Large intestine (tissue), 12 donors: ENCODE measurements around the gene ABHD8. TPM values are rescaled to one million over a fixed set of nuclear protein-coding genes. Genes with fewer than 3 reads are reported as not detected.

Source experiments
- DNase-seq, 2 donors: peaks; one replicate each; pipeline versions ENCODE4 v3.0.0 to v3.0.0-alpha.2; 2013
- H3K27ac ChIP-seq: one replicate; pipeline ENCODE4 v1.5.1; 2013; ENCODE audit warnings: low read length
- H3K27me3 ChIP-seq: 2 replicates; pipeline ENCODE4 v1.6.1; 2013; ENCODE audit warnings: low read length; ENCODE audit not compliant: control insufficient read depth, insufficient read depth
- H3K36me3 ChIP-seq: 2 replicates; pipeline ENCODE4 v1.6.1; 2013; ENCODE audit warnings: low read length; ENCODE audit not compliant: control insufficient read depth, insufficient read depth
- H3K4me1 ChIP-seq: one replicate; pipeline ENCODE4 v1.6.1; 2013; ENCODE audit warnings: low read length; ENCODE audit not compliant: control insufficient read depth, insufficient read depth
- H3K4me3 ChIP-seq: one replicate; pipeline ENCODE4 v1.5.1; 2013; ENCODE audit warnings: low read length
- H3K9me3 ChIP-seq: one replicate; pipeline ENCODE4 v1.6.1; 2013; ENCODE audit warnings: mild to moderate bottlenecking, low read depth, low read length, moderate library complexity; ENCODE audit not compliant: control insufficient read depth
- WGBS: methylation state at CpG from one replicate; pipeline ENCODE4 v1.1.5; 2013; ENCODE audit warnings: low lambda C conversion rate; ENCODE audit not compliant: insufficient coverage; 5-methylcytosine and 5-hydroxymethylcytosine counted together
- long read RNA-seq, 11 donors: transcript quantifications; one replicate each; lab custom pipeline, GENCODE V29; 2026
- polyA plus RNA-seq: library from polyadenylated mRNA; unstranded; fragments of 120-200 nt; gene quantifications from one replicate; pipeline ENCODE4 v1.2.1, GENCODE V29; 2013

The ABHD8 gene, protein sequence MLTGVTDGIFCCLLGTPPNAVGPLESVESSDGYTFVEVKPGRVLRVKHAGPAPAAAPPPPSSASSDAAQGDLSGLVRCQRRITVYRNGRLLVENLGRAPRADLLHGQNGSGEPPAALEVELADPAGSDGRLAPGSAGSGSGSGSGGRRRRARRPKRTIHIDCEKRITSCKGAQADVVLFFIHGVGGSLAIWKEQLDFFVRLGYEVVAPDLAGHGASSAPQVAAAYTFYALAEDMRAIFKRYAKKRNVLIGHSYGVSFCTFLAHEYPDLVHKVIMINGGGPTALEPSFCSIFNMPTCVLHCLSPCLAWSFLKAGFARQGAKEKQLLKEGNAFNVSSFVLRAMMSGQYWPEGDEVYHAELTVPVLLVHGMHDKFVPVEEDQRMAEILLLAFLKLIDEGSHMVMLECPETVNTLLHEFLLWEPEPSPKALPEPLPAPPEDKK
- polyA plus RNA-seq, result 5.0 TPM
- long read RNA-seq, donor 1, partial matches to known transcripts, result 183 of 183 reads
- long read RNA-seq, donor 1, other reads (novel, unspliced or antisense), result 0 of 183 reads
- long read RNA-seq, donor 2, partial matches to known transcripts, result 131 of 135 reads
- long read RNA-seq, donor 2, other reads (novel, unspliced or antisense), result 0 of 135 reads
- long read RNA-seq, donor 3, result 0 reads
- long read RNA-seq, donor 4, result 0 reads
- long read RNA-seq, donor 5, partial matches to known transcripts, result 40 of 65 reads
- long read RNA-seq, donor 5, other reads (novel, unspliced or antisense), result 24 of 65 reads
- long read RNA-seq, donor 6, partial matches to known transcripts, result 38 of 40 reads
- long read RNA-seq, donor 6, other reads (novel, unspliced or antisense), result 0 of 40 reads
- long read RNA-seq, donor 7, result 0 reads
- long read RNA-seq, donor 8, partial matches to known transcripts, result 122 of 171 reads
- long read RNA-seq, donor 8, other reads (novel, unspliced or antisense), result 48 of 171 reads
- long read RNA-seq, donor 9, partial matches to known transcripts, result 0 of 3 reads
- long read RNA-seq, donor 9, other reads (novel, unspliced or antisense), result 0 of 3 reads
- long read RNA-seq, donor 10, partial matches to known transcripts, result 120 of 120 reads
- long read RNA-seq, donor 10, other reads (novel, unspliced or antisense), result 0 of 120 reads
- long read RNA-seq, donor 11, partial matches to known transcripts, result 102 of 106 reads
- long read RNA-seq, donor 11, other reads (novel, unspliced or antisense), result 0 of 106 reads

DNA sequence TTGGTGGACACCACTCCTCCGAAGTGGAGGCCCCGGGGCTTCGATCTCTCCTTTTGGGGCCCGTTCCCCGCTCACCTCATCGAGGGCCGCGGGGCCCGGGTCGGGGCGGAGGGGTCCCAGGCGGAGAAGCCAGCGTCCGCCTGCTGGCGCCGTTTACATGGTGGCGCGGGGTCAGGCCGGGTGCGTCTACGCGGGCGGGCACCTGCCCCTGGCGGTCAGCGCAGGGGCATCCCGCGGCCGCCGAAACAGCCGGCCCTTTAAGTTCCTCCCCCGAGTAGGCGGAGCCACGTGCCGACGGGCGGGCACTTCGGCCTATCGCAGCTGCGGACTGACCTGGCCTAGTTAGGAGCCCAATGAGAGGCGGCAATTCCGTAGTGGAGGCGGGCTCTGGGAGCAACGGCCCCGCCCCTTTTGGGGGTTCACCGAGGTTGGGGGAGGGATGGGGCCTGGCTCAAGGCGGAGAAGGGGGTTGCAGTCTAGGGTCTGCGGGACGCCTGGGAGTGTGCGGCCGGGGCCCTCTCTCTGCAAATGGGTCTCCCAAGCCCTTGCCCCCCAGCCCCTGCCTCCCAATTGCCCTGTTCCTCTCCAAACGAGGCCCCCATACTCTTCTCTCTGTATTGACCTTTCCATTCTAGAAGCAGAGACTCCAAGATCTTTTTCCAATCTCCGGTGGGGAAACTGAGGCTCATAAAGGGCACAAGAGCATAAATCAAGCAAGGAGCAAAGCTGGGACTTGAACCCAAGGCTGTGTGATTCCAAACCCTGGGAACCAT lies at the start of gene ABHD8:
TSS of gene ABHD8 (minus strand) at position 259 of the 773 bp plus-strand sequence. CDS start 1,809 bp downstream, outside the sequence.
- DNase-seq, result peak; percentile 94
- Histone ChIP-seq H3K27ac (no peak within 1 kb of the TSS), H3K9me3 (no peaks in the 10 kb centered on the region), H3K36me3 (peaks cover 5% of the 10 kb centered on the region), H3K4me1 (peaks cover 22% of the 10 kb centered on the region), H3K27me3 (no peaks in the 10 kb centered on the region), H3K4me3 (peak within 1 kb of the TSS; percentile 72)
- no CpG with 5 or more reads among the region's 52 CpGs for WGBS

- no peaks in the 10 kb centered on the region for H3K9me3 ChIP-seq
- DNase-seq, result no peak
- H3K27ac ChIP-seq, result no peak overlapping the region
- no peaks in the 10 kb centered on the region for H3K4me1 ChIP-seq
- H3K4me3 ChIP-seq, result no peak overlapping the region
- H3K36me3 ChIP-seq, result no peaks in the 10 kb centered on the region
- peaks cover 7% of the 10 kb centered on the region for H3K27me3 ChIP-seq
- no CpG with 5 or more reads among the region's 14 CpGs for WGBS
These were observed 49.5 kb upstream of the ABHD8 start for GRCh38 chr19:17352608-17353280.

DNA sequence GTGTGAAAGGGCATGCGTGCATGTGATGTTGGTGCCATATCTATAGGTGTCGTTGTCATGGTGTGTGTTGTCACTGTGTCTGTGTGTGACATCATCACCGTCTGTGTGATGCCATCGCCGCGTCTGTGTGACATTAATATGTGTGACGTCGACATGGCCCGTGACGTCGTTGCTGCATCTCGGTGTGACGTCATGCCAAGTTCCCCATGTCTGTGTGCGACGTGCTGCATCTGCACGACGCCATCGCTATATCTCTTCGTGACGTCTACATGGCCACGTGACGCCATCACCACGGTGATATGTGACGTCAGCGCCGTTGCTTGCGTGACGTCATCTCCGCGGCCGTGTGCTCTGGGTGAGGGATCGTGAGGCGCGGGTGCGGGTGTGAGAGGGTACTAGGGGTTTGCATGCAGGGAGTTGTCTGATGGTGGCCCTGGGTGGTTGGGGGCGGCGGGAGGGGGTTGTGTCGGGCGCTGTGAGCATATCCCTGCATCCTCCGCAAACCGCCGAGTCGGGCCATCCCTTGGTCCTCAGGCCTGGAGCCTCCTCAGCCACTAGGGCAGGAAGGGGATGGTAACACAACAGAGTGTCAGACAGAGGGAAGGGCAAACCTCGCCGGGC lies 48.7 kb upstream of the ABHD8 start:
- H3K9me3 ChIP-seq, result no peaks in the 10 kb centered on the region
- H3K27ac ChIP-seq, result no peak overlapping the region
- WGBS, result no CpG with 5 or more reads among the region's 45 CpGs
- DNase-seq, result no peak
- H3K27me3 ChIP-seq, result peaks cover 7% of the 10 kb centered on the region
- H3K4me3 ChIP-seq, result no peak overlapping the region
- no peaks in the 10 kb centered on the region for H3K4me1 ChIP-seq
- H3K36me3 ChIP-seq, result no peaks in the 10 kb centered on the region

- H3K27me3 ChIP-seq, result peaks cover 7% of the 10 kb centered on the region
- DNase-seq, result peak in 1 of 2 donors; percentile 50
- H3K27ac ChIP-seq, result no peak overlapping the region
- H3K4me3 ChIP-seq, result no peak overlapping the region
- no CpG with 5 or more reads among the region's 12 CpGs for WGBS
- H3K4me1 ChIP-seq, result no peaks in the 10 kb centered on the region
- no peaks in the 10 kb centered on the region for H3K36me3 ChIP-seq
- H3K9me3 ChIP-seq, result no peaks in the 10 kb centered on the region
These were observed 45.5 kb upstream of the ABHD8 start for GRCh38 chr19:17348700-17349099.

DNA sequence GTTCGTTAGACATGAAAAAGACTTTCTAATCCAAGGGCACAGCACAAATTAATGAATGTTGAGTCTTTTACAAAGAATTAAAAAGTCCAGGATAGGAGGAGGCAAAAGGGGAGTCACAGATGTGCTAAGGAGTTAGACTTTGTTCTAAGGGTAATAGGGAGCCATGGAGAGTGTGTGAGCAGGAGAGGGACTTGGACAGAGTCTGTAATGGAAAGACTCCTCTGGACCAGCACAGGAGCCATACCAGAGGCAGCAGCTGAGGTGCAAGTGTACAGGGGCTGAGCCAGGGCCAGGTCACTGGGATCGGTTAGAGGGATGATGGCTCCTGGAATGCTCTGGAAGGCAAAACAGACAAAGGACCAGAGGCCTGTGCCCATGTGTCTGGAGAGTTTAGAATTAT lies 44.7 kb upstream of the ABHD8 start:
- no CpG with 5 or more reads among the region's 2 CpGs for whole genome bisulfite sequencing
- no peaks in the 10 kb centered on the region for H3K36me3 ChIP-seq
- peaks cover 7% of the 10 kb centered on the region for H3K27me3 ChIP-seq
- no peak overlapping the region for H3K27ac ChIP-seq
- H3K4me3 ChIP-seq, result no peak overlapping the region
- no peaks in the 10 kb centered on the region for H3K4me1 ChIP-seq
- H3K9me3 ChIP-seq, result no peaks in the 10 kb centered on the region
- DNase-seq, result no peak

DNA sequence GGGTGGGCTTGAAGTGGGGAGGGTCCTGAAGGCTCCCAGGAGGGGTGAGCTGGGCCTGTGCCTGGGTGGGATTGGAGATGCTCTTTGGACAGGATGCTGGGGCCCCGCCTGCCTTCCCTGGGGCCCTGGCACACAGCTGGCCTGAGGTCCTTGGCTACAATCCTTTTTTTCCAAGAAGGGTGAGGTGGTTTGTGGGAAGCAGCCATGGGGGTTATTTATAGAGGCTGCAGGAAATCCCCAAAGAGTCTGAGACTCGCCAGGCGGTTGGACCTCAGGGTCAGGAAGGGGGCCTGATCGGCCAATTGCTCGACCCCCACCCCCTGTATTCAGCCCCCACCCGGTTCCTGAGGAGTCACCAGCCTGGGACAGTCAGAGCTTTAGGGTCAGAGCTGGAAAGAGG lies 44.1 kb upstream of the ABHD8 start:
- no peak overlapping the region for H3K27ac ChIP-seq
- H3K4me1 ChIP-seq, result no peaks in the 10 kb centered on the region
- H3K4me3 ChIP-seq, result no peak overlapping the region
- no CpG with 5 or more reads among the region's 6 CpGs for WGBS
- peaks cover 7% of the 10 kb centered on the region for H3K27me3 ChIP-seq
- no peaks in the 10 kb centered on the region for H3K36me3 ChIP-seq
- H3K9me3 ChIP-seq, result no peaks in the 10 kb centered on the region
- DNase-seq, result no peak

- DNase-seq, result peak in 1 of 2 donors; percentile 47
- Histone ChIP-seq H3K4me1 (no peaks in the 10 kb centered on the region), H3K9me3 (no peaks in the 10 kb centered on the region), H3K27me3 (peaks cover 7% of the 10 kb centered on the region), H3K36me3 (peaks cover 2% of the 10 kb centered on the region), H3K4me3 (no peak overlapping the region), H3K27ac (no peak overlapping the region)
- WGBS, result no CpG with 5 or more reads among the region's 24 CpGs
These were observed 43.0 kb upstream of the ABHD8 start for GRCh38 chr19:17346109-17346671.

GRCh38 chr19:17341845-17342244 lies 38.6 kb upstream of the ABHD8 start:
- WGBS, result no CpG with 5 or more reads among the region's 7 CpGs
- H3K27me3 ChIP-seq, result no peaks in the 10 kb centered on the region
- no peak overlapping the region for H3K4me3 ChIP-seq
- peaks cover 12% of the 10 kb centered on the region for H3K4me1 ChIP-seq
- H3K9me3 ChIP-seq, result peaks cover 9% of the 10 kb centered on the region
- H3K27ac ChIP-seq, result no peak overlapping the region
- no peak for DNase-seq
- H3K36me3 ChIP-seq, result peaks cover 6% of the 10 kb centered on the region

DNA sequence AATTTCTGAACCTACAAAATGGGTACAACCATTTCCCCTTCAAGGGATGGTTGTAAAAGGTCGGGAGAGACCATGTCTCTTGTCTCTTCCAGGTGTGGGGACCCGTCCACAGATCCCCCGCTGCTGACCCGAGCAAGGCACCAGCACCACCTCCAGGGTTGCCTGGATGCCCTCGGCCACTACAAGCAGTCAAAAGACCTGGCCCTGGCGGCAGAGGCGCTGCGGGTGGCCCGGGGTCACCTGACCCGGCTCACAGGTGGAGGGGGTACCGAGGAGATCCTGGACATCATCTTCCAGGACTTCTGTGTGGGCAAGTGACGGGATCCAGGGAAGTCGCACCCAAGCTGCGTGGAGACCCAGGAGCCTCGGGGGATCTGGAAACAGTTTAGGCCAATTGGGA lies 38.2 kb upstream of the ABHD8 start:
- Histone ChIP-seq H3K36me3 (peaks cover 6% of the 10 kb centered on the region), H3K4me1 (peaks cover 12% of the 10 kb centered on the region), H3K27ac (no peak overlapping the region), H3K27me3 (no peaks in the 10 kb centered on the region), H3K9me3 (peaks cover 9% of the 10 kb centered on the region), H3K4me3 (no peak overlapping the region)
- no CpG with 5 or more reads among the region's 15 CpGs for WGBS
- DNase-seq, result no peak
